H1 (cell line): ENCODE data around the gene HHAT. TPM values are rescaled to one million over a fixed set of nuclear protein-coding genes. Genes with fewer than 3 reads are reported as not detected.
A peak's percentile ranks its signal among the peaks of the same experiment; 100 is the strongest.

ENCODE experiments used
- CTCF ChIA-PET: fragments of 300-600 bp; sonication (Branson Sonifier 250); formaldehyde crosslinking; loops from one replicate; lab custom pipeline; 2021; ENCODE audit not compliant: partially characterized antibody; lab: Charles Lee
- POLR2A ChIA-PET: fragments of 300-600 bp; sonication (Branson Sonifier 250); formaldehyde crosslinking; loops from one replicate; lab custom pipeline; 2021; ENCODE audit warnings: inconsistent platforms; ENCODE audit not compliant: partially characterized antibody; lab: Charles Lee
- DNase-seq, 2 experiments: peaks; one replicate each; pipeline versions ENCODE4 v3.0.0 to v3.0.0-alpha.2; 2010 to 2022; ENCODE audit warnings: low spot score in 2 of 2, low read depth in 1 of 2, mixed read lengths in 1 of 2
- FAIRE-seq: peaks from 2 replicates; lab custom pipeline; 2011; peaks lifted over from hg19 to GRCh38; lab: Jason Lieb, UNC
- H2AFZ ChIP-seq: 2 replicates; pipeline ENCODE4 v1.8.1; 2012; ENCODE audit warnings: low read length, inconsistent platforms
- H2AK5ac ChIP-seq: 2 replicates; pipeline ENCODE4 v1.6.1; 2013; ENCODE audit warnings: low read depth, low read length
- H2BK120ac ChIP-seq: replicated peaks from 2 replicates; pipeline ENCODE3; 2013; ENCODE audit warnings: low read depth, low read length, inconsistent platforms
- H2BK12ac ChIP-seq: 2 replicates; pipeline ENCODE4 v1.6.1; 2013; ENCODE audit warnings: low read depth, low read length
- H2BK15ac ChIP-seq: 2 replicates; pipeline ENCODE4 v1.6.1; 2013; ENCODE audit warnings: low read length
- H2BK20ac ChIP-seq: 2 replicates; pipeline ENCODE4 v1.6.1; 2013; ENCODE audit warnings: low read length
- H2BK5ac ChIP-seq: 2 replicates; pipeline ENCODE4 v1.6.1; 2013; ENCODE audit warnings: low read depth, low read length
- H3K14ac ChIP-seq: 2 replicates; pipeline ENCODE4 v1.6.1; 2013; ENCODE audit warnings: inconsistent platforms; ENCODE audit not compliant: insufficient read length
- H3K18ac ChIP-seq: 2 replicates; pipeline ENCODE4 v1.6.1; 2013; ENCODE audit warnings: low read length; ENCODE audit errors: extremely low read depth
- H3K23ac ChIP-seq: 2 replicates; pipeline ENCODE4 v1.6.1; 2013; ENCODE audit warnings: inconsistent platforms; ENCODE audit not compliant: insufficient read length
- H3K23me2 ChIP-seq: 2 replicates; pipeline ENCODE4 v1.6.1; 2013; ENCODE audit warnings: low read depth, low read length
- H3K27ac ChIP-seq: 2 replicates; pipeline ENCODE4 v1.6.1; 2011; ENCODE audit warnings: low read depth, low read length, inconsistent platforms
- H3K27me3 ChIP-seq, 4 experiments: replicated peaks in 1 of 4; 1 replicate in 1 of 4; 2 replicates in 3 of 4; pipeline versions ENCODE4 v1.6.1 to v1.8.1; 2011 to 2013; ENCODE audit warnings: low read length in 3 of 4, mild to moderate bottlenecking in 3 of 4, inconsistent platforms in 2 of 4, mixed read lengths in 2 of 4, moderate library complexity in 1 of 4; ENCODE audit not compliant: control insufficient read depth in 3 of 4, insufficient read depth in 3 of 4; ENCODE audit errors: extremely low read depth in 1 of 4
- H3K36me3 ChIP-seq, 4 experiments: 2 replicates each; pipeline versions ENCODE4 v1.6.1 to v1.8.1; 2011 to 2013; ENCODE audit warnings: mild to moderate bottlenecking in 4 of 4, low read length in 3 of 4, moderate library complexity in 2 of 4, control low read depth in 1 of 4, inconsistent platforms in 1 of 4; ENCODE audit not compliant: insufficient read depth in 4 of 4, control insufficient read depth in 2 of 4
- H3K4ac ChIP-seq: replicated peaks from 2 replicates; pipeline ENCODE3; 2013; ENCODE audit warnings: low read length, low read depth, mixed read lengths, inconsistent platforms; ENCODE audit not compliant: insufficient read length
- H3K4me1 ChIP-seq, 4 experiments: replicated peaks in 1 of 4; 1 replicate in 1 of 4; 2 replicates in 3 of 4; pipeline versions ENCODE4 v1.6.1 to v1.8.1; 2011 to 2013; ENCODE audit warnings: low read length in 3 of 4, inconsistent platforms in 2 of 4, mixed read lengths in 1 of 4; ENCODE audit not compliant: insufficient read depth in 4 of 4, control insufficient read depth in 3 of 4
- H3K4me2 ChIP-seq, 2 experiments: 2 replicates each; pipeline versions ENCODE4 v1.6.1 to v1.8.1; 2011 to 2013; ENCODE audit warnings: low read depth in 2 of 2, low read length in 2 of 2, control low read depth in 1 of 2, inconsistent platforms in 1 of 2, mild to moderate bottlenecking in 1 of 2; ENCODE audit not compliant: insufficient read depth in 1 of 2
- H3K4me3 ChIP-seq, 4 experiments: fragments of 200-600, 300-600 bp in 1 of 4; sonication (generic), shearing (Covaris generic), sonication (Bioruptor Twin) in 1 of 4; 2 replicates each; pipeline versions ENCODE4 v1.5.1 to v1.8.1; 2011 to 2016; ENCODE audit warnings: low read length in 4 of 4, low read depth in 3 of 4, control low read depth in 2 of 4, inconsistent platforms in 2 of 4, mild to moderate bottlenecking in 2 of 4, mixed read lengths in 1 of 4, moderate library complexity in 1 of 4; ENCODE audit not compliant: insufficient read depth in 2 of 4; ENCODE audit errors: extremely low read depth in 1 of 4
- H3K56ac ChIP-seq: replicated peaks from 2 replicates; pipeline ENCODE3; 2013; ENCODE audit warnings: low read depth, mild to moderate bottlenecking, mixed read lengths, low read length, inconsistent platforms; ENCODE audit not compliant: insufficient read length
- H3K79me1 ChIP-seq: 2 replicates; pipeline ENCODE4 v1.6.1; 2013; ENCODE audit warnings: low read depth, low read length, control low read depth
- H3K79me2 ChIP-seq, 2 experiments: 2 replicates each; pipeline versions ENCODE4 v1.6.1 to v1.8.1; 2012 to 2013; ENCODE audit warnings: low read length in 2 of 2, mild to moderate bottlenecking in 2 of 2, inconsistent platforms in 1 of 2; ENCODE audit not compliant: insufficient read depth in 2 of 2, control insufficient read depth in 1 of 2
- H3K9ac ChIP-seq, 4 experiments: replicated peaks in 1 of 4; 1 replicate in 1 of 4; 2 replicates in 3 of 4; pipeline versions ENCODE4 v1.6.1 to v1.8.1; 2011 to 2013; ENCODE audit warnings: low read depth in 3 of 4, low read length in 3 of 4, control low read depth in 2 of 4, mild to moderate bottlenecking in 2 of 4, moderate library complexity in 2 of 4, inconsistent platforms in 1 of 4; ENCODE audit errors: extremely low read depth in 1 of 4
- H3K9me3 ChIP-seq, 2 experiments: 2 replicates each; pipeline versions ENCODE4 v1.6.1 to v1.8.1; 2012 to 2013; ENCODE audit warnings: mild to moderate bottlenecking in 2 of 2, moderate library complexity in 2 of 2, control low read depth in 1 of 2, inconsistent platforms in 1 of 2, low read depth in 1 of 2, low read length in 1 of 2, mixed read lengths in 1 of 2; ENCODE audit not compliant: insufficient read depth in 2 of 2
- H4K20me1 ChIP-seq, 2 experiments: replicated peaks in 1 of 2; 2 replicates each; pipeline versions ENCODE3 to v1.8.1; 2011 to 2013; ENCODE audit warnings: inconsistent platforms in 2 of 2, low read length in 2 of 2, mild to moderate bottlenecking in 1 of 2; ENCODE audit not compliant: insufficient read depth in 2 of 2, control insufficient read depth in 1 of 2
- H4K5ac ChIP-seq: 2 replicates; pipeline ENCODE4 v1.6.1; 2013; ENCODE audit warnings: low read length, low read depth, mixed read lengths, inconsistent platforms; ENCODE audit not compliant: insufficient read length
- H4K8ac ChIP-seq: 2 replicates; pipeline ENCODE4 v1.8.0; 2013; ENCODE audit warnings: mild to moderate bottlenecking, moderate library complexity, low read length, inconsistent platforms; ENCODE audit not compliant: insufficient read depth; ENCODE audit errors: extremely low read depth
- H4K91ac ChIP-seq: replicated peaks from 2 replicates; pipeline ENCODE3; 2013; ENCODE audit warnings: low read length, mixed read lengths, inconsistent platforms; ENCODE audit not compliant: insufficient read length
- SP1 ChIP-seq: IDR thresholded peaks from 2 replicates; pipeline ENCODE4 v1.6.1; 2011; ENCODE audit warnings: low read depth, low read length
- WGBS, 2 experiments: shearing (Covaris generic) in 1 of 2; methylation state at CpG; one replicate each; pipeline versions ENCODE4 v1.1.6 to v1.1.7; 2013 to 2015; ENCODE audit warnings: low lambda C conversion rate in 2 of 2, mixed read lengths in 2 of 2, inconsistent platforms in 1 of 2, low coverage in 1 of 2, missing lambda C conversion rate in 1 of 2; ENCODE audit not compliant: insufficient replicate concordance in 2 of 2, insufficient coverage in 1 of 2, insufficient read length in 1 of 2; ENCODE audit errors: extremely low coverage in 1 of 2, missing lambda C conversion rate in 1 of 2; 5-methylcytosine and 5-hydroxymethylcytosine counted together
- polyA plus RNA-seq, 7 experiments: library from polyadenylated mRNA; depleted of rRNA in 3 of 7; stranded (reverse) in 5 of 7; unstranded in 2 of 7; fragments of >200 nt in 5 of 7; fragments of 200-250 nt in 2 of 7; gene quantifications; 1 replicate in 5 of 7; 2 replicates in 1 of 7; 4 replicates in 1 of 7; pipeline versions ENCODE4 v1.2.1 to v1.2.3, GENCODE V29; 2011 to 2013; ENCODE audit warnings: missing spikeins in 2 of 7, mixed read lengths in 2 of 7
- total RNA-seq: library from RNA; stranded (reverse); fragmentation: NEBNext Ultra II Directional; extraction: Animal tissue kit (Norgen Biotek cat#: 25700); gene quantifications from 2 replicates; pipeline ENCODE4 v1.2.1, GENCODE V29; 2021

Gene HHAT
- total and polyA plus RNA-seq, 2 of the 8 experiments (the other 6 are each of a cell fraction or from before 2014, with no cell fraction given): 0.15 to 0.51 TPM

- Histone ChIP-seq H3K4me2 (no peak overlapping the region; a peak in 1 of 4 replicates), H3K23me2 (no peaks in the 10 kb centered on the region)
- no peak for TF ChIP-seq SP1
Measured at GRCh38 chr1:210372491-210372890, 43.8 kb downstream of the HHAT start.

More at GRCh38 chr1:210372491-210372890, 43.8 kb downstream of the HHAT start:
- H4K8ac ChIP-seq: no peak overlapping the region
- H3K4ac ChIP-seq: no peak overlapping the region
- H3K36me3 ChIP-seq: no peaks in the 10 kb centered on the region
- no peak overlapping the region for H4K91ac ChIP-seq
- FAIRE-seq (no peak), DNase-seq (peak in 1 of 2 experiments; percentile 24)
- no peaks in the 10 kb centered on the region for H3K79me1 ChIP-seq
- peaks cover 7 to 26% (median 20%) of the 10 kb centered on the region in 4 experiments for H3K4me1 ChIP-seq
- H3K23ac ChIP-seq: no peak overlapping the region
- 82% methylated on average over 2 of the region's 2 CpGs; no CpG with 5 or more reads in 1 of the 2 experiments for WGBS, 2 experiments
- POLR2A ChIA-PET: interaction anchor here (1.3 to 5.9 kb wide), 4 partner anchors 10 to 47 kb away, joined by 3 to 197 read pairs (median 94); no protein-coding TSS in a partner anchor
- H2BK5ac ChIP-seq: no peak overlapping the region
- H2BK20ac ChIP-seq: no peak overlapping the region
- no peak overlapping the region for H3K4me3 ChIP-seq
- H3K9me3 ChIP-seq: no peaks in the 10 kb centered on the region
- H3K27ac ChIP-seq: no peak overlapping the region
- no peak overlapping the region for H2AK5ac ChIP-seq
- no peaks in the 10 kb centered on the region for H3K79me2 ChIP-seq
- no peak overlapping the region for H3K56ac ChIP-seq
- H3K9ac ChIP-seq: no peak overlapping the region
- H2BK12ac ChIP-seq: peak overlapping the region; percentile 55; the same call in 1 of the 2 replicates
- no peak overlapping the region for H4K5ac ChIP-seq
- no peaks in the 10 kb centered on the region for H4K20me1 ChIP-seq
- H2BK15ac ChIP-seq: no peak overlapping the region
- CTCF ChIA-PET: interaction anchor here (0.9 to 10.6 kb wide), 5 partner anchors 12 to 494 kb away, joined by 3 to 179 read pairs (median 27); no protein-coding TSS in a partner anchor
- H2BK120ac ChIP-seq: no peak overlapping the region
- no peak overlapping the region for H2AFZ ChIP-seq
- H3K14ac ChIP-seq: no peak overlapping the region
- no peak overlapping the region for H3K18ac ChIP-seq
- peaks cover 0 to 5% (median 2%) of the 10 kb centered on the region in 4 experiments; a peak in 1 of 7 replicates for H3K27me3 ChIP-seq
